HepG2 (cell line): Measurements from ENCODE around the gene TRIM69.

Experiments used
- CAMTA2 ChIP-seq: sonication (generic); formaldehyde crosslinking; IDR thresholded peaks from 2 replicates; pipeline ENCODE4 v1.4.0; 2020; ENCODE audit warnings: mild to moderate bottlenecking, missing genetic modification reagents, borderline replicate concordance
- CBX5 ChIP-seq: sonication (generic); formaldehyde crosslinking; IDR thresholded peaks from 2 replicates; pipeline ENCODE4 v1.4.0; 2020; ENCODE audit warnings: missing genetic modification reagents, borderline replicate concordance
- MIER2 ChIP-seq: IDR thresholded peaks from 2 replicates; pipeline ENCODE4 v1.6.1; 2016; ENCODE audit warnings: missing biosample characterization, missing genetic modification reagents

- TF ChIP-seq CAMTA2 (CRISPR knock-in tag) (no peak), CBX5 (no peak), MIER2 (CRISPR knock-in tag) (no peak)
Measured at GRCh38 chr15:44788748-44789147, 52.4 kb downstream of the TRIM69 start.
